ENCODE results near the gene EXOC3.

- no peak for TF ChIP-seq CTCF (IDR thresholded peaks at IDR 0.05; ENCODE audit: low read depth, low read length)
- no peak for TF ChIP-seq EZH2phosphoT487 (IDR thresholded peaks at IDR 0.05; ENCODE audit: low read depth)
These were observed 2.6 kb downstream of the EXOC3 start for GRCh38 chr5:445591-445990.
